Astrocyte of the cerebellum (primary cell): Measurements from ENCODE around the gene OTUD1.

ENCODE experiments used
- DNase-seq: peaks from one replicate; pipeline ENCODE4 v3.0.0-alpha.2; 2011; ENCODE audit warnings: low read depth
- H3K4me3 ChIP-seq: 2 replicates; pipeline ENCODE4 v1.5.1; 2011; ENCODE audit warnings: mild to moderate bottlenecking, low read depth, low read length, moderate library complexity
- CTCF ChIP-seq: IDR thresholded peaks from 2 replicates; pipeline ENCODE4 v1.5.1; 2012; ENCODE audit warnings: low read length, low read depth, moderate library complexity, mild to moderate bottlenecking; ENCODE audit errors: missing control alignments
- in situ Hi-C: cut with HindIII; loops from 2 replicates; pipeline ENCODE4 v1.10.0; 2017; ENCODE audit warnings: low sequenced_read_pairs

Gene OTUD1

GRCh38 chr10:23402856-23403255, 36.0 kb upstream of the OTUD1 start:
- in situ Hi-C loops: no loop called here
- no peak overlapping the region for H3K4me3 ChIP-seq
- no peak for TF ChIP-seq CTCF
- no peak for DNase-seq

- in situ Hi-C loops: no loop called here
- no peak for DNase-seq
- no peak for TF ChIP-seq CTCF
- H3K4me3 ChIP-seq: no peak overlapping the region
These were observed 35.6 kb upstream of the OTUD1 start for GRCh38 chr10:23403278-23403677.

- in situ Hi-C loops: no loop called here
- no peak overlapping the region for H3K4me3 ChIP-seq
- TF ChIP-seq CTCF: no peak
- DNase-seq: no peak
These were observed 35.2 kb upstream of the OTUD1 start for GRCh38 chr10:23403719-23404118.

- H3K4me3 ChIP-seq: no peak overlapping the region
- TF ChIP-seq CTCF: no peak
- in situ Hi-C loops: no loop called here
- DNase-seq: no peak
These were observed 34.4 kb upstream of the OTUD1 start for GRCh38 chr10:23404461-23404980.

GRCh38 chr10:23405540-23405939, 33.3 kb upstream of the OTUD1 start:
- DNase-seq: no peak
- H3K4me3 ChIP-seq: no peak overlapping the region
- in situ Hi-C loops: no loop called here
- no peak for TF ChIP-seq CTCF

- DNase-seq: no peak
- TF ChIP-seq CTCF: no peak
- in situ Hi-C loops: no loop called here
- no peak overlapping the region for H3K4me3 ChIP-seq
These were observed 32.5 kb upstream of the OTUD1 start for GRCh38 chr10:23406409-23406808.
